ENCODE data around the gene COG2.

- no peak for TF ChIP-seq POLR2A (IDR thresholded peaks at IDR 0.05; ENCODE audit: low read length)
- TF ChIP-seq GATA1 (IDR thresholded peaks at IDR 0.05; ENCODE audit: low read depth, low read length), result no peak
These were observed 59.9 kb downstream of the COG2 start for GRCh38 chr1:230701895-230702768.

Data from erythroblast (primary cell).